ENCODE data around the gene PARVG.
"Not testable (repeated sequence)": the region's sequence is repeated elsewhere in the genome, so short reads cannot be mapped to it uniquely, and the experiment has no call there.

The PARVG gene

DNA sequence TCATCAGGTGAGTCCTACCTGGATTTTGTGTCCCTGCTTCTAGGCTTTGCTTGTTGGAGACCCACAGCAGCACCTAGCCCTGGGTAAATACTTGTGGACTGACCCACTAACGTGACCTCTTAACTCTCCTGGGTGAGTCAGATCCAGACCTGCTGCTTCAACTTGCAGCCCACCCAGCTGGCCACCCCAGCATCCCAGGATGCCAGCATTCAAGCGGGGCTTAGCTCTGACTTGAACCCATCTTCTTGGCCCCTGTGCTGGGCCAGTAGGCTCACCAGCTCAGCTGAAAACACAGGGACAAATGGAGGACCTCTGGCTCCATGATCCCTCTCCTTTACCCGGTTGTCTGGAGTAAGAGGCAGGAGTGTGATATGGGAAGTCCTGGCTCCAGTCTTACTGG, 33.5 kb downstream of the PARVG start:
- no peak for DNase-seq

DNA sequence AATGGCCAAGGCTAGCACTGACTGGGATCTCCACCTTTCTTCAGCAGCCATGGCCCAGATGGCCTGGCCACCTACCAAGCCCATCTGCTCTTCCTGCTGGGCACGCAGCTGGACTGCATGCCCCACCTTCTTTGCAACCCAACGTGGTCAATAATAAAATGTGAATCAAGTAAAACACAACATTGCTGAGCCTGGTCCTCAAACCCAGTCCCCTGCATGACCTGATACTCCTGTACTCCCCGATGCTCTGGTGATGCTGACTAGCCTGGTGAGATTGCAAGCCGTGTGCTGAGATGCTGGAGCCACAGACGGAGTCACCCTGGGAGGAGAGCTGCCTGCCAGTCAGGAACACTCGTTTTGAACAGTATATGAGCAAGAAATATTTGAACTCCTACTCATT, 34.0 kb downstream of the PARVG start:
- no peak for DNase-seq

DNA sequence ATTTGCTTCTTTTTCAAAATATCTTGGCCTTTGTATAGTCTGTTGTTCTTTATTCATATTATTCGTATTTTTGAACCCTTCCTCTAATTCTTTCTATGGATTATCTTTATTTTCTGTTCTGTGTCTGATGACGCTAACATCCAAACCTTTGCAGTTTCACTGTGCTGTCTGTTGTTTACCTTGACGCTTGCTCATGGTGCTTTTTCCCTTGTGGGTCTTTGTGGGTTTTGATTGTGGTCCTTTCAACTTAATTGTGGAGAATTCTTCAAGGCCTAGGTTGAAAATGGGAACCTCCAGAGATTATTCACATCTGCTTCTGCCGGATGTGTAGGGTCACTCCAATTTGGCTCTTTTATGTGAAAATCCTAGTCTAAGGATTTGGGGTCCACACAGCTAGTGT, 34.6 kb downstream of the PARVG start:
- no peak for DNase-seq

DNA sequence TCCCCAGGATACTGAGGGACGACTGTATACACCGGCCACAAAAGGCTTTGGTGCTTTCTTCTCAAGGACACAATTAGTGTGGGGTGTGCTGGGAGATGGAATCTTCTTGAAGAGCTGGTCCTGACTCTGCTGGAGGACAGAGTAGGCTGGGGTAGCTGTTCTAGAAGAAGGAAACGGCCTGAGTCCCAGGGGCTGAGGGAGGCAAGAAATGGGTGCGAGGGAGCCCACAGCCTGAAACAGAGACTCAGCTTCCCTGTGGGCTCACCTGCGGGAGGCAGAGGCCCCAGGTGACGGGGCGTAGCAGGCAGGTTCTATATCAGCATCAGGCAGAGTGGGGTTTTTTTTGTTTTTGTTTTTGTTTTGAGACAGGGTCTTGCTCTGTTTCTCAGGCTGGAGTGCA, 36.6 kb downstream of the PARVG start:
- DNase-seq: no peak

DNA sequence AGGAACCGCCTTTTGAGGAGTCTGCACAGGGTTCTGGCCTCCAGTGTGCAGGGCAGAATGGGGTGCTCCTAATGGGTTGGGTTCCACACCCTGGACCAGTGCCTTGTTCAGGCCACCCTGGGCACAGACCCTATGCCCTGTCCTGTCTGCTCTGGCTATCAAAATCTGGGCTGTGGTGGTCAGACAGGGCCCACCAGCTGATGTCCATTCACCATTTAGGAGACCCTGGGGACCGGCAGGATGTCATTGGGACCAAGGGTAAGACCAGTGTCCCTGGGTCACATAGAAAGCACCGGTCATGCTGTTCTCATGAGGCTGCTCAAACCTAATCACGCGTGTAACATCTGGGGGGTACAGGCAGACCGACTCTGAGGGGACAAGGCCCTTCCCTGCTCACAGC, 37.3 kb downstream of the PARVG start:
- DNase-seq: no peak

DNA sequence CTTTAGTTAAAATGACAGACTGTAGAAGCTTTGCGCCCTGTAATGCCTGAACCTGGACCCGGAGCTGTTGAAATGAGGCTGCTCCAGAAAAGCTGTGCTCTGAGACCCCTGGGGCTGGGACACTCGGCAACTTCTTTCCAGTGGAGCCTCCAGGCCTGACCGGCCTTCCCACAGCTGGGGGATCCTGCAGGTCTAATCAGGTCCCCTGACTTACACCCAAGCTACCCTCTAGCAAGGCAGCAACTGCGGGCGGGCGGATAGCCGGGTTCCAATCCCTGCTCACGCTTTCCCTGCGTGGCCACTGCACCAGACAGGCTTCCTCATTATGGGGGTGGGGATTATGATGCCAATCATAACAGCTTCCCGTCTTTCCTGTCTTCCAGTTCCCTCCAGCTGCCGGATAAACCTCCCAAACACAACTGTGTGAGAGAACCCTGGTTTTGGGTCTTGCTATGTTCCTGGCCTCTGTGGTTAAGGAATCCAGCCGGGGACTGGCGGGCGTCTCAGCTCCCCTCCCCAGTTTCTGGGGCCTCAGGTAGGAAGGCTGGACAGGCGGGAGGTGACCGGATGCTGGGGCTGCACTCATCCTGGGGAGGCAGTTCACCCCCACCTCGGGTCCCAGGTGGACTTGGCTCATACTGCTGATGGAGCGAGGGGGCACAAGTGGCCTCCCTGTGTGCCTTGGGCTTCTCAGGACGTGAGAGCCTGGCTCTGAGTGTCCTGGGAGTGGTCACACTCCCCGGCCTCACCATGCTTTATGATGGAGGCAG, 38.6 kb downstream of the PARVG start:
- DNase-seq: no peak

DNA sequence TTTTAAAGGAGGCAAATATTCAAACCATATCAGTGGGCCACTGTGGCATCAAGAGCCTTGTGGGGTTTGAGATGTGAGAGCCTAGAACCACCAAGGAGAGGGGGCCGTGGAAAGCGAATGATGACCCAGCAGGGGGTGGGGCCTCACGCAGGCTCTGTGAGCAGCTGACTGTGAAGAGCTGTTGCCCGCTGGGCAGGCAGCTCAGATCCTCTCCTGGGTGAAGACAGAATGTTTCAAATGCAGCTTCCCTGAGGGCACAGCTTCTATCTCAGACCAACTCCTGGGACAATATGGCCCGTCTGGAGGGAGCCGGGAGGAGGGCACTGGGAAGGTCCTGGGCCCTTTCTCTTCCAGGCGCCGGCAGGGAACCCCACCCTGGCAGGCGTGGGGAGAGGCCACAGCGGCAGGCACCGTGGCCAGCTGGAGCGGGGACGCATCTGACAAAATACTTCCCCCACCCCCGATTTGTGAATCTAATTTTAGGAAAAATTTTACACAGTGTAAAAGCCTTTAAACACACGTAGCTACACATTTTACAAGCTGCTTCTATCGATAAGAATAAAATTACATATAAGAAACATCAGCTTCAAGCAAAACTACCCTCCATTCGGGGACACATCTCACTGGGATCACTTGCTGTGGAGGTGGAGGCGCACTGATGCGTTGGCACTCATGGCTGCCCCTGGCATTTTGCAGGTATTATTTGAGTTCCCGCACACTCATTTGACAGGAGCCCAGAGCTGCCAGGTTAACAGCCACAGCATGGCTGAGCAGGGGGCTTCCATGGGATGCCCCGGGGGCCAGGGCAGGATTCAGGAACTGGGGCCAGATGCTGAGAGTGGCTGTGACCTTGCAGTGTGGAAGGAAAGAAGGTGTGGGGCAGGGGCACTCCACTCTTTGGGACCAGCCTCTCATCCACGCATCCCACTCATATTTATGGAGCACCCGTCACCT, 40.3 kb downstream of the PARVG start:
- DNase-seq: no peak

DNA sequence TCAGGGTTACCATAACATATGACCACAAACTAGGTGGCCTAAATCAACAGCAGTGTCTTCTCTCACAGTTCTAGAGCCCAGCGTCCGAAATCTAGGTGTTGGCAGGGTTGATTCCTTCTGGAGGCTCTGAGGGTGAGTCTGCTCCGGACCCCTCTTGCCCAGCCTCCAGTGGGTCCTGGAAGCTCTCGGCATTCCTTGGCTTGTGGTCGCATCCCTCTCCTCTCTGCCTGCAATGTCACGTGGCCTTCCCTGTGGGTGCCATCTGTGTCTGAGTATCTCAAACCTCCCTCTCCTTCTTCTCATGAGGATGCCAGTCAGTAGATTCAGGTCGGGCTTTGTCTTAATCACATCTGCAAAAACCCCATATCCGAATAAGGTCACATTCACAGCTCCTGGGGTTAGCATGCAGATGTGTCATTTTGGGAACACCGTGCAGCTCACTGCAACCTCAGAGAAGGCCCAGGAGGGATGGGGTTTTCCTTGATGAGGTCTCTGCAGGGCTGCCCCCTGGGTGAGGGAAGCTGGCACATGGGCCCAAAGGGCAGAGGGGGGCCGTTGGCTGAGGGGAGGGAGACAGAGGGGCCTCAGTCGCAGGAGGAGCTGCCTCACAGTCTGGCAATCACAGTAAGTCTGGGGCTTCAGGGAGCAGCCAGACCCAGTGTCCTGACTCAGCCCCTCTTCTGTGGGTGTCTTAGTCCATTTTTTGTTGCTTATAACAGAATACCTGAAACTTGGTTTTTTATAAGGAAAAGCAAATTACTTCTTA, 41.2 kb downstream of the PARVG start:
- no peak for DNase-seq

DNA sequence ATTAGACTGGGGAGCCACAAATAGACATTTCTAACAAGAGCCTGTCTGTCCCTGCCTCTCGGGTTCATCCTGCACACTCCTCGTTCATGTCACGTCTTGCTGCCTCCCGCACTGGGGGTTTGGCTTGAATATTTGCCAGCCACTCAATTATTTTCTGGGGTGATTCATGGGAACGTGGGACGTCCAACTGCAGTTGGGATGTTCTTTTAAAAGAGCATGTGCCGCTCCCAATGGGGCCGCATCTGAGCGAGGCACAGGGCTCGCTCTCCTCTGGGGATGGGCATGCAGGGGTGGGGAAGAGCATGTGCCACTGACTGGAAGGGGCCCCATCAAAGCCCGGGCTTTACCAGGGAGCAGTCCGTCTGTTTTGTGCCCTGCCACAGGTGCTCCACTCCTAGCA, 43.4 kb downstream of the PARVG start:
- DNase-seq: no peak

DNA sequence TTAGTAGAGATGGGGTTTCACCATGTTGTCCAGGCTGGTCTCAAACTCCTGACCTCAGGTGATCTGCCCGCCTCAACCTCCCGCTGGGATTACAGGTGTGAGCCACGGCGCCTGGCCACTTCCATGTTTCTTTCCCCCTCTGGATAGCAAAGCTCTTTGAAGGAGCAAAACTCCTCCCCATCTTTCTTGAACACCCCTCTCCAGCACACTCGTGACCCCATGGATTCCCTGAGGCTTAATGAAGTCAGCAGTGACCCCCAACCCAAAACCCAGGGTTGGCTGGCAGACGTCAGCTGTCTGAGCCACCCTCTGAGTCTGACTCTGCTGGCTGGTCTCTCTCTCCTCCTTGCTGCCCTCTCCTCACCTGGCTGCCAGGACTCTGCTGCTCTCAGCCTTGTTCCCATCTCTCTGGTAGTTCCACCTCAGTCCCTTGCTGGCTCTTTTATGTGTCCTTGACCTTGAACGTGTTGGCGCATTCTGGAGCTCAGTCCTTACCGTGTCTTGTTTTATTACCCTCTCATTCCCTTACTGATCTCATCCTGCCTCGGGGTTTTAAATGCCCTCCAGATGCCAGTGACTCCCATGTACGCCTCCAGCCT, 44.5 kb downstream of the PARVG start:
- DNase-seq: no peak

DNA sequence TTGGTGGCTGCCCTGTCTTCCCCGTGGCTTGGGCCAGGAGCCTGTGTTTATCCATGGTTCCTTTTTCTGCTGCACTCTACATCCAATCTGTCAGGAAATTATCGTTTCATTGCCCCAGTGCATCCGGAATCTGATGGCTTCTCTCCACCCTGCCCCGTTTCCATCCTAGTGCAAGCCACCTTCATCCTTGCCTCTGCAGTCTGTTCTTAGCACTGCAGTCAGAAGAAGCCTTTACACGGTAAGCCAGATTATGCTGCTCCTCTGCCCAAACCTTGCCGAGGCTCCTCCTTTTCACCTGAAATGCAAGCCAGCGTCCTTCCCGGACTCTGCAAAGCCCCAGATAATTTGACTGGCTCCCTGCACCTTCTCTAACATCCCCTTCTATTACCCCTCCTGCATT, 45.1 kb downstream of the PARVG start:
- no peak for DNase-seq

DNA sequence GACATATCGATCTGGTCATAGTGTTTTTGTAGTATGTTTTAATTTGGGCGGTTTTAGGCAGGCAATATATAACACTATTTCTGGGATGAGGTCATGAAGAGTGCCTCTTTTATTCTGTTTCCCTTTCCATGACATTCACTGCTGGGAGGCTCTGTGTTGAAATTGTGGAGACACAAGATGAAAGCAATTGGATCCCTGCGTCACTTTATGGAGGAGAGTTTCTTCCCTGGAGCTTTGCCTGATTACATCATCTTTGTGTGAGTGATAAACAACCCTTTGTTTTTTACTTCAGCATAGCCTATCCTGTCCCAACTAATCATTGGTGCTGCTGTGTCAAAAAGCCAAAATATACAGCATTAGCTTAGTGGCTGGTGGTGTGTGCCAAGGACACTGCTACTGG, 48.6 kb downstream of the PARVG start:
- DNase-seq: no peak

DNA sequence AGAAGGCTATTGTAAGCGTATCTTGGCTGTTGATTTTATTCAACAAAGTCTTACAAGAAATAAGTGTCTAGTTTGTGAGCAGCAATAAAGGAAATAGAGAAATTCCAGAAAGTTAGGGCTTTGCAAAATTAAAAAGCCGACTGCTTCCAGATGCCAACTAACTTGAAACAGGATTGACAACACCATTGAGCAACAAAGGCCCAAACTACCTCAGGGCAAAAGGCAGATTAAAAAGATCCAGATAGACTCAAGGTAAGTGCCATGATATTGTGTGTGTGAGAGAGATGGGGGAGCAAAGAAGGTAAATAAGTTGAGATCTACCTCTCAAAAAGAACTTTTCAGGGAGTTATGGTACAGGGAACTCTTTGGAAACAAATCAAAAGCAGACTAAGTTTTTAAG, 49.1 kb downstream of the PARVG start:
- DNase-seq: no peak

DNA sequence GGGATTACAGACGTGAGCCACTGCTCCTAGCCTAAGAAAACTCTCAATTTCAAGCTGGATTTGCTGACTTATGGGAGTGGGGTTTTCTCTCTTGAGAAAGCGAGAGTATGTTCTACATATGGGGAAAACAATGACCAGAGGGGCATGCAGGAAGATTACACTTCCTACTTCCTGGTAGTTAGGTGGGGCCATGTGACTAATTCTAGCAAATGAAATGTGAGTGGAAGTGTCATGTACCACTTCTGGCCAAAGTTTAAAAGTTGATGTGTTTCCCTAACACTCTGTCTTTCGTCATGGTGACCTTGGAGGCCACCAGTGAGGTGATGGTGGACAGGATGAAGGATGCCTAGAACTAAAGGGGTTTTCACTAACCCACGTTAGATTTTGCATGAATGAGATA, 50.5 kb downstream of the PARVG start:
- no peak for DNase-seq

DNA sequence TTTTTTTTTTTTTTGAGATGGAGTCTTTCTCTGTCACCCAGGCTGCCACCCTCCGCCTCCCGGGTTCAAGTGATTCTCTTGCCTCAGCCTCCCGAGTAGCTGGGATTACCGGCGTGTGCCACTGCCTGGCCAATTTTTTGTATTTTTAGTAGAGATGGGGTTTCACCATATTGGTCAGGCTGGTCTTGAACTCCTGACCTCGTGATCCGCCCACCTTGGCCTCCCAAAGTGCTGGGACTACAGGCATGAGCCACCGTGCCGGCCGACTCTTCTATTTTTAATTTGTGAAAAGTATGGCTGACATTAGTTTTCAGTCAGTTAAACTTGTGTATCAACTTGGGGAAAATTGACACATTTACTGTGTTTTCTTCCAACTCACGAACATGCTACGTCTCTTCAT, 53.6 kb downstream of the PARVG start:
- not testable (repeated sequence) for DNase-seq

DNA sequence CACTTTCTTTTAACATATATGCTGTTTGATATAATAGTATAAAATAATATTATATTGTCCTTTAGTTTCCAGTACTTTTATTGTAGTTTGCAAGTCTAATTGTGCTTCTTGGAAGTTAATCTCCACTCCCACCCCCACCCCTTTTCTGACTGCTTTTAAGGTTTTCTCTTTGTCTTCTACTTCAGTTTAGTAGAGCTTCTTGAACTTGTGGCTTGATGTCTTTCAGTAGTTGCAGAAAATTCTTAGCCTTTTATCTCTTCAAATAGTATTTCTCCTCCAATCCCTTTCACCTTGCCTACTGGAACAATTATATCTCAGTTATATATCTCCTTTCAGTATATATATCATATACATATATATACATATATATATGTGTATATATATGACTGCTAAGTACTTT, 56.6 kb downstream of the PARVG start:
- no peak for DNase-seq

DNA sequence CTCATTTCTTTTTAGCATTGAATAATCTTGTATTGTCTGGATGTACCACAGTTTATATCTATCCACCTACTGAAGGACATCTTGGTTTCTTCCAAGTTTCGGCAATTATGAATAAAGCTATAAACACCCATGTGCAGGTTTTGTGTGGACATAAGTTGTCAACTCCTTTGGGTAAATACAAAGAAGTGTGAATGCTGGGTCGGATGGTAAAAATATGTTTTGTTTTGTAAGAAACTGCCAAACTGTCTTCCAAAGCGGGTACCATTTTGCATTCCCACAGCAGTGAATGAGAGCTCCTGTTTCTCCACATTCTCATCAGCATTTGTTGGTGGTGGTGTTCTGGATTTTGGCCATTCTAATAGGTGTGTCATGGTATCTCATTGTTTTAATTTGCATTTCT, 60.4 kb downstream of the PARVG start:
- DNase-seq: not testable (repeated sequence)

DNA sequence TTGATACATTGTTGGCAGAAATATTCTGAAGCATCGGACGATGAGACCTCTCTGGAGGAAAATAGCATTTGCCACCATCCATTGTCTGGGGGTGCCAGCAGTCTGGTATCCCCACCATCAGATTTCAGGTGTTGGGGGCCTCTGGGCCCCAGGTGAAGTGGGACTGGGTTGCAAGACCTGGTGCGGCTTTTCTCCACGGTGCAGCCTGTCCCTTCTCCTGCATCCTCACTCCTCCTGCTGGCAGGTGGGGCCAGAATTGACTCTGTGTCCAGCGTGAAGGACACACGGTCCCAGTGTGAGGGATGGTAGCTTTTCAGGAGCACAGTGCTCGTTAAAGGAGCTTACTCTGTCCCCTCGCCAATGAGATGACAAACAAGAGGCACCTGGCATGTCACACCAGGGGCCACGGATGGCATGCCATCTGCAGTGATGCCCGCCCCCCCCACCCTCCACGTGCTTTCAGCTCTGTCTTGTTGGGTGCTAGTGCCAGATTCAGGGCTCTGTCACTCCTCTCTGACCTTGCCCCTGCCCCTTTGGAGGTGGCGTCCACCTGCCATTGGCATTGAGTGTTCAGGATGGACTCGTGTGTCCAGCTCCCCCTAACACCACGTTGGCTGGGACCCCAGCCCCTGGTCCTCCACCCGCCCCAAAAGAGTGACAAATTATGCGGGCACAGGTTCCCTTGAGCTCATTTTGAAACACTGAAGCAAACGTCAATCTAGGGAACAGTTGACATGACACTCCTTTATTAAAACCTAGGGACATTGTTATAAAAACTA, 62.4 kb downstream of the PARVG start:
- no peak for DNase-seq

DNA sequence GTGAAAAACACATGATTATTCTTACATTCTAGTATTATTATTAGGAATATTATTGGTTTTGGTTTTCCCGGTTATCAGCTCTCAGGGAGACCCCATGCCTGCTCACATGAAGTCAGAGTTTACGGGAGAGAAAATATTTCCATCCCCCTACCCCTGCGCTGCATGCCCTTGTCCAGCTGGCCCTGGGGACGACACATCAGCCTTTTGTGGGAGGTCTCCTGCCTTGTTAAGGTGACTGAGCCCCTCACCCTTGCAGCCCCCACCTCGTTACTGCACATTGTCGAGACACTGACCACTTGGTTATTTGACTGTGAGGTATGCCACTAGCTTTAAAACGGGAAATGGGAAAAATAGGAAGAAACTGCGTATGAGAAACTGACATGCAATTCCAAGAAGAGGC, 63.0 kb downstream of the PARVG start:
- DNase-seq: no peak

DNA sequence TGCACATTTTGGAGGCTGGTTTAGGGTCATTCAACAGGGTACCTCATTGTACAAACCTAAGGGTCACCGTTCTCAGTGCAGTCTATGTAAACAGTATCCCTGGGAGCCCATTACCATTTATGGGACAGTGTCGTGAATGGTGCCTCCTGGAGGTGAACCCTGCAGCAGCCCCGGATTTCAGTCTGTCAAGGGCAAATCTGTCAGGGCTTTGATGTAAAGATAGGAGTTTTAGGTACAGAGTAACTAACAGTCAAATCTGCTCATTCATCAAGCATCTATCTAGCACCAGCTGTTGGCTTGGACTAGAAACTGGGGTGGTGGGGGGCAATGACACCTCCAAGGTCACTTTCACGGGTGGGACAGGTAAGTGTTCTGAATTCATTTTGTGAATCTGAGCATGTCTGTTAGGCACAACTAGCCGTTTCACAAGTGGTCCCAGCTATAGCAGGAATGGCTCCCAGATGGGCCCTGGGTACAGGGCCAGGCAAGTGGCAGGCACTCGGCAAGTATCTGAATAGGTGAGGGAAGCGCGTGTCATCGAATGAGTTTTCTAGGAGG, 63.6 kb downstream of the PARVG start:
- no peak for DNase-seq

DNA sequence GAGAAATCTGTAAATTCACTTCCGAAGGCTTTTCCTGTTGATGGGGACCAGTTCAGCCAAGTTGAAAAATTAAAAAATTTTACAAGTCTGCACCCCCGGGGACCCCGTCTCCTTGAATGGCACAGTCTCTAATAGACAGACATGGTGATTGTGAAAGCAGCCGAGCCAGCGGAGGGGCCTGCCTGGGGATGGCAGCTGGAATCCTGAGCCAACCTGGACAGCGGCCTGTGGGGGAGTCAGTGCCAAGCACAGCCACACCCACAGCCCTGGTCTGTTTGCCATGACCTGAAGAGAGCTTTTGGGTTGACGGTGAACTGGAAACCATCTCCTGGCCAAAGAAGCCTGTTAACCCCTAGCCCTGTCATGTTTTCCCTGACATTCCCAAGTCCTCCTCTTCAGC, 64.7 kb downstream of the PARVG start:
- no peak for DNase-seq

DNA sequence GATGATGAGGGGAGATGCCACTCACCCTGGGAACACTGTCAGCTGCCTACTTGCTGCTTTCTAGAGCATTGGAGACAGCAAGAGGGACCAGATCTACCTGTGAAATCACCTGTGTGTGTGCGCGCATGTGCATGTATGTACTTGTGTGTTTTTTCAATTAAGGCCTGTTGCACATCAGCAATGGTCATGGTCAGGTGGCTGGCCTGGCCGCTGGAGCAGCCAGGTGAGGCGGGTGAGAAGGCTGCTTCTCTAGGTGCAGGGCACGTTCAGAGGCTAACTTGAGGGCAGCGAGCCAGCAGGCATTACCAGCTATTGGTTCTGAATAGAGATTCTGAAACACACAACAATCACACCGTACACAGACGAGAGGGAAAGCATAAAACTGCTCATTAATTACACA, 65.1 kb downstream of the PARVG start:
- no peak for DNase-seq

All from CD4-positive, alpha-beta T cell treated with Interleukin-17A for 4 hours (primary cell).